Measurements from ENCODE around the gene SP5.
"Not testable (repeated sequence)": the region's sequence is repeated elsewhere in the genome, so short reads cannot be mapped to it uniquely, and the experiment has no call there.

Gene SP5

DNA sequence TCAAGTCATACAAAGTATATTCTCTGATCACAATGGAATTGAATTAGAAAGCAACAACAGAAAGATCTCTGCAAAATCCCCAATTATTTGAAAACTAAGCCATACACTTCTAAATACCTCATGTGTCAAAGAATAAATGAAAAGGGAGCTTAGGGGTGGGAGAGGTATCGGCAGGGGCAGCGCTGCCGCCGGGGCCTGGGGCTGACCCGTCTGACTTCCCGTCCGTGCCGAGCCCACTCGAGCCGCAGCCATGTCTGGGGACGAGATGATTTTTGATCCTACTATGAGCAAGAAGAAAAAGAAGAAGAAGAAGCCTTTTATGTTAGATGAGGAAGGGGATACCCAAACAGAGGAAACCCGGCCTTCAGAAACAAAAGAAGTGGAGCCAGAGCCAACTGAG lies 36.4 kb downstream of the SP5 start:
- H3K9ac ChIP-seq (ENCODE audit: low read length); H3K56ac ChIP-seq (ENCODE audit: low read length); H4K8ac ChIP-seq (ENCODE audit: low read depth, low read length); H2BK15ac ChIP-seq (replicated peaks; ENCODE audit: low read depth); H3K27me3 ChIP-seq (ENCODE audit: insufficient read depth, low read length, poor library complexity); H3K4me2 ChIP-seq (ENCODE audit: low read length); H3K79me1 ChIP-seq (ENCODE audit: low read length); H3K27ac ChIP-seq (ENCODE audit: low read depth, low read length); H2BK120ac ChIP-seq (ENCODE audit: low read depth, low read length); H3K4ac ChIP-seq (ENCODE audit: low read depth, low read length); H2BK5ac ChIP-seq (ENCODE audit: low read length); H3K4me1 ChIP-seq (ENCODE audit: control insufficient read depth, low read depth, low read length); DNase-seq; H3K23ac ChIP-seq (ENCODE audit: low read length); H3K36me3 ChIP-seq (ENCODE audit: control insufficient read depth, insufficient read depth, low read length); H3K4me3 ChIP-seq (ENCODE audit: low read length); H3K79me2 ChIP-seq (ENCODE audit: control insufficient read depth, insufficient read depth, low read length); H2AK5ac ChIP-seq (ENCODE audit: low read length); H3K18ac ChIP-seq (ENCODE audit: low read length); H4K5ac ChIP-seq (ENCODE audit: low read length): not testable (repeated sequence)
- no CpG with 5 or more reads among the region's 12 CpGs for WGBS (ENCODE audit: extremely low coverage, insufficient coverage, low lambda C conversion rate)

DNA sequence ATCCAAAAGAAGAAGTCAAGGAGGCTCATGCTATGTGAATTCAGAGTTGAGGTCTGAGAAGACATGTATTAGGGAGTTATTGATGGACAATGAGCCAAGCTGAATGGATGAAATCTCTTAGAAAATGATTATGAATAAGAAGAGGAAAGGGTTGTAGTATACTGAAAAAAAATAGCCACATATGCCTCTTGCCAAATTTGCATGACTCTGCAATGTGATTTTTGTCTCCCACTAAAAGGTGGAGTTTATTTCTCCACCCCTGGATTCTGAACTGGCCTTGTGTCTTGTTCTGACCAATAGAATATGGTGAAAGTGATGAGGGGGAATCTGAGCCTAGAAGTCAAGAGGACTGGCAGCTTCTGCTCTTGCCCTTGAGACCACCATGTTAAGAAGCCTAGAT lies 46.4 kb downstream of the SP5 start:
- no peak overlapping the region for H2BK5ac ChIP-seq (ENCODE audit: low read length)
- H3K23ac ChIP-seq (ENCODE audit: low read length) = no peak overlapping the region
- no peak overlapping the region for H3K27ac ChIP-seq (ENCODE audit: low read depth, low read length)
- H3K9ac ChIP-seq (ENCODE audit: low read length) = no peak overlapping the region
- peak overlapping the region; percentile 92 for H2BK15ac ChIP-seq (replicated peaks; ENCODE audit: low read depth)
- H3K79me1 ChIP-seq (ENCODE audit: low read length) = no peaks in the 10 kb centered on the region
- no peak overlapping the region for H4K8ac ChIP-seq (ENCODE audit: low read depth, low read length)
- no peak overlapping the region for H3K4me2 ChIP-seq (ENCODE audit: low read length)
- no peak overlapping the region for H3K18ac ChIP-seq (ENCODE audit: low read length)
- peaks cover 7% of the 10 kb centered on the region for H3K4me1 ChIP-seq (ENCODE audit: control insufficient read depth, low read depth, low read length)
- no peak overlapping the region for H4K5ac ChIP-seq (ENCODE audit: low read length)
- H2BK120ac ChIP-seq (ENCODE audit: low read depth, low read length) = no peak overlapping the region
- H3K79me2 ChIP-seq (ENCODE audit: control insufficient read depth, insufficient read depth, low read length) = no peaks in the 10 kb centered on the region
- H3K27me3 ChIP-seq (ENCODE audit: insufficient read depth, low read length, poor library complexity) = no peaks in the 10 kb centered on the region
- H3K56ac ChIP-seq (ENCODE audit: low read length) = no peak overlapping the region
- H2AK5ac ChIP-seq (ENCODE audit: low read length) = peak overlapping the region; percentile 8
- DNase-seq = no peak
- peak overlapping the region; percentile 31 for H3K4ac ChIP-seq (ENCODE audit: low read depth, low read length)
- H3K36me3 ChIP-seq (ENCODE audit: control insufficient read depth, insufficient read depth, low read length) = no peaks in the 10 kb centered on the region
- H3K4me3 ChIP-seq (ENCODE audit: low read length) = no peak overlapping the region

DNA sequence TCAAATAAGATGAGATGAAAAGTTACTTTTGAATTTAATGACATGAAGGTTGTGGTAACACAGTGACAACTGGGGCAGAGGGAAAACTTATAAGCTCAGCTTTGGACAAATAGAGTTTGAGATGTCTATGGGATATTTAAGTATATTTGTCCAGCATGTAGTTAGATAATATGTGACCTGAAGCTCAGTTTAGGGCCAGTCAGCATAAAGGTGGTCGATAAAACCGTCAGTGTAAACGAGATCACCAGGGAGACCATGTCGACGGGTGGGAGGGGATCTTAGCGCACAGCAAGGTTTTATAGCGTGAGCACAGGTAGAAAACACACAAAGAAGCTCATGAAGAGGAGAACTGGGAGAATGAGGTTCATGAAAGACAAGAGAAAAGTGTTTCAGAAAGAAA lies 47.6 kb downstream of the SP5 start:
- no peak overlapping the region for H3K27ac ChIP-seq (ENCODE audit: low read depth, low read length)
- H4K5ac ChIP-seq (ENCODE audit: low read length) = peak overlapping the region; percentile 47
- DNase-seq = no peak
- peak overlapping the region; percentile 36 for H3K18ac ChIP-seq (ENCODE audit: low read length)
- H2BK5ac ChIP-seq (ENCODE audit: low read length) = peak overlapping the region; percentile 86
- peak overlapping the region; percentile 71 for H3K56ac ChIP-seq (ENCODE audit: low read length)
- peak overlapping the region; percentile 39 for H2BK15ac ChIP-seq (replicated peaks; ENCODE audit: low read depth)
- H3K4me1 ChIP-seq (ENCODE audit: control insufficient read depth, low read depth, low read length) = peaks cover 7% of the 10 kb centered on the region
- WGBS (ENCODE audit: extremely low coverage, insufficient coverage, low lambda C conversion rate) = no CpG with 5 or more reads among the region's 7 CpGs
- H3K36me3 ChIP-seq (ENCODE audit: control insufficient read depth, insufficient read depth, low read length) = no peaks in the 10 kb centered on the region
- H3K27me3 ChIP-seq (ENCODE audit: insufficient read depth, low read length, poor library complexity) = no peaks in the 10 kb centered on the region
- no peak overlapping the region for H3K4me2 ChIP-seq (ENCODE audit: low read length)
- H4K8ac ChIP-seq (ENCODE audit: low read depth, low read length) = no peak overlapping the region
- H3K79me1 ChIP-seq (ENCODE audit: low read length) = no peaks in the 10 kb centered on the region
- H2BK120ac ChIP-seq (ENCODE audit: low read depth, low read length) = peak overlapping the region; percentile 47
- H2AK5ac ChIP-seq (ENCODE audit: low read length) = peak overlapping the region; percentile 43
- H3K23ac ChIP-seq (ENCODE audit: low read length) = no peak overlapping the region
- peak overlapping the region; percentile 97 for H3K4ac ChIP-seq (ENCODE audit: low read depth, low read length)
- H3K79me2 ChIP-seq (ENCODE audit: control insufficient read depth, insufficient read depth, low read length) = no peaks in the 10 kb centered on the region
- no peak overlapping the region for H3K9ac ChIP-seq (ENCODE audit: low read length)
- H3K4me3 ChIP-seq (ENCODE audit: low read length) = no peak overlapping the region

DNA sequence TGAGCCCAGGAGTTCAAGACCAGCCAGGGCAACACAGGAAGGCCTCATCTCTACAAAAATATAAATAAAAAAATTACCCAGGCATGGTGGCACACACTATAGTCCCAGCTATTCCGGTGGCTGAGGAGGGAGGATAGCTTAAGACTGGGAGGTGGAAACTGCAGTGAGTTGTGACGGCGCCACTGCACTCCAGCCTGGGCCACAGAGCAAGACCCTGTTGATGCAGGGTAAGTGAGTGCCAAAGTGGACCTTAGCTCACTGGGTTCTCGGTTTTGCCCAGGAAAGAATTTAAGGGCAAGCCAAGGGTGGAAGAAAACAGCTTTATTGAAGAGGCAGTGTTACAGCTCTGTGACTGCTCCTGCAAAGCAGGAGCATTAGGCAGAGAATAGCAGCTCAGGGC lies 48.1 kb downstream of the SP5 start:
- H2AK5ac ChIP-seq (ENCODE audit: low read length) = no peak overlapping the region
- no CpG with 5 or more reads among the region's 4 CpGs for WGBS (ENCODE audit: extremely low coverage, insufficient coverage, low lambda C conversion rate)

DNA sequence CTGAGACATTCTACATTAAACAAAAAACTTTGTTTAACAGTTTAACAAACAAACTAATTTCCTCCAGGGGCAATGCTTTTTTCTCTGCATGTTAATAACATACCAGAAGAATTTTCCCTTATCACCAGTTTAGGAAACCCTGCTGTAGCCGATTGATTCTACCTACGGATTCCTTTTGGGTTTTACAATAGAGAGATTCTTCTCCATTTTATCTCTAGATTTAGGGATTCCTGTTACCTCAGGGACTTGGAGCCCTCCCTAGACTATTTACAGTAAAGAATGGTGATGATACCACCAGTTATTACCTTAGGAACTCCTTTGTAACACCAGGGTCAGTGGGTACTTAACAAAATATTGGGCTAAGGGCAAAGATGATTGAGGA lies 49.7 kb downstream of the SP5 start:
- no peak overlapping the region for H3K4me3 ChIP-seq (ENCODE audit: low read length)
- no CpG with 5 or more reads among the region's 2 CpGs for WGBS (ENCODE audit: extremely low coverage, insufficient coverage, low lambda C conversion rate)
- no peaks in the 10 kb centered on the region for H3K36me3 ChIP-seq (ENCODE audit: control insufficient read depth, insufficient read depth, low read length)
- H3K27me3 ChIP-seq (ENCODE audit: insufficient read depth, low read length, poor library complexity) = no peaks in the 10 kb centered on the region
- peak overlapping the region; percentile 3 for H3K56ac ChIP-seq (ENCODE audit: low read length)
- peak overlapping the region; percentile 89 for H2BK5ac ChIP-seq (ENCODE audit: low read length)
- no peak overlapping the region for H3K4me2 ChIP-seq (ENCODE audit: low read length)
- peak; percentile 92 for DNase-seq
- no peak overlapping the region for H3K4ac ChIP-seq (ENCODE audit: low read depth, low read length)
- peak overlapping the region; percentile 61 for H3K27ac ChIP-seq (ENCODE audit: low read depth, low read length)
- H3K79me1 ChIP-seq (ENCODE audit: low read length) = no peaks in the 10 kb centered on the region
- no peak overlapping the region for H2BK120ac ChIP-seq (ENCODE audit: low read depth, low read length)
- no peak overlapping the region for H4K5ac ChIP-seq (ENCODE audit: low read length)
- H3K9ac ChIP-seq (ENCODE audit: low read length) = peak overlapping the region; percentile 22
- H2AK5ac ChIP-seq (ENCODE audit: low read length) = no peak overlapping the region
- peak overlapping the region; percentile 85 for H3K18ac ChIP-seq (ENCODE audit: low read length)
- no peak overlapping the region for H2BK15ac ChIP-seq (replicated peaks; ENCODE audit: low read depth)
- H4K8ac ChIP-seq (ENCODE audit: low read depth, low read length) = no peak overlapping the region
- H3K79me2 ChIP-seq (ENCODE audit: control insufficient read depth, insufficient read depth, low read length) = no peaks in the 10 kb centered on the region
- peaks cover 8% of the 10 kb centered on the region for H3K4me1 ChIP-seq (ENCODE audit: control insufficient read depth, low read depth, low read length)
- no peak overlapping the region for H3K23ac ChIP-seq (ENCODE audit: low read length)

More for the DNA sequence above, 48.1 kb downstream of the SP5 start:
- no peak overlapping the region for H3K4me3 ChIP-seq (ENCODE audit: low read length)
- H3K27me3 ChIP-seq (ENCODE audit: insufficient read depth, low read length, poor library complexity) = no peaks in the 10 kb centered on the region
- no peak overlapping the region for H3K27ac ChIP-seq (ENCODE audit: low read depth, low read length)
- H3K4ac ChIP-seq (ENCODE audit: low read depth, low read length) = peak overlapping the region; percentile 97
- H4K8ac ChIP-seq (ENCODE audit: low read depth, low read length) = no peak overlapping the region
- H3K36me3 ChIP-seq (ENCODE audit: control insufficient read depth, insufficient read depth, low read length) = no peaks in the 10 kb centered on the region
- peak overlapping the region; percentile 1 for H2BK5ac ChIP-seq (ENCODE audit: low read length)
- DNase-seq = no peak
- H2BK120ac ChIP-seq (ENCODE audit: low read depth, low read length) = peak overlapping the region; percentile 47
- H3K79me2 ChIP-seq (ENCODE audit: control insufficient read depth, insufficient read depth, low read length) = no peaks in the 10 kb centered on the region
- peak overlapping the region; percentile 52 for H3K56ac ChIP-seq (ENCODE audit: low read length)
- peaks cover 7% of the 10 kb centered on the region for H3K4me1 ChIP-seq (ENCODE audit: control insufficient read depth, low read depth, low read length)
- peak overlapping the region; percentile 75 for H2BK15ac ChIP-seq (replicated peaks; ENCODE audit: low read depth)
- no peak overlapping the region for H3K9ac ChIP-seq (ENCODE audit: low read length)
- H3K23ac ChIP-seq (ENCODE audit: low read length) = no peak overlapping the region
- H4K5ac ChIP-seq (ENCODE audit: low read length) = no peak overlapping the region
- peak overlapping the region; percentile 36 for H3K18ac ChIP-seq (ENCODE audit: low read length)
- no peak overlapping the region for H3K4me2 ChIP-seq (ENCODE audit: low read length)
- no peaks in the 10 kb centered on the region for H3K79me1 ChIP-seq (ENCODE audit: low read length)

DNA sequence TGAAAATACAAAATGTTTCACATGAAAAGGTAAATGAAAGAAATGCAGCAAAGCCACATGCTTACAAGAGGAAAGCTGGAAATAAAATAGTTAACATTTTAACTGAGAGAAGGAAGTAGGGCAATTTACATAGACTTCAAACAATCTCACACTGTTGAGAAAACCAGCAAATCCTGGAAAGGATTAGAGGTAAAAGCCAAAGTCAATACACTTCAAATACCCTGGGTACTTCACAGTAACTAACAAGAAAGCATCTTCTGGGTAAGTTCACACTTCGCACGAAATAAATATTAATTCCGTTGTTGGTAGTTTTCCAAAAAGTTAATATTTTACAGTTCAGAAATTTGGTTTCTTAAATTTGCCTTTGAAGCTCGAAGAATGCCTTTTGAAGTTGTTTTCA lies 51.6 kb downstream of the SP5 start:
- peak; percentile 80 for DNase-seq
- WGBS (ENCODE audit: extremely low coverage, insufficient coverage, low lambda C conversion rate) = no CpG with 5 or more reads among the region's 4 CpGs
- no peak overlapping the region for H3K4ac ChIP-seq (ENCODE audit: low read depth, low read length)

More for the DNA sequence above, 51.6 kb downstream of the SP5 start:
- Histone ChIP-seq H4K5ac (ENCODE audit: low read length) (no peak overlapping the region), H2BK5ac (ENCODE audit: low read length) (no peak overlapping the region), H2BK120ac (ENCODE audit: low read depth, low read length) (no peak overlapping the region), H4K8ac (ENCODE audit: low read depth, low read length) (no peak overlapping the region), H3K4me1 (ENCODE audit: control insufficient read depth, low read depth, low read length) (peaks cover 10% of the 10 kb centered on the region), H3K79me1 (ENCODE audit: low read length) (no peaks in the 10 kb centered on the region), H3K4me2 (ENCODE audit: low read length) (no peak overlapping the region), H3K79me2 (ENCODE audit: control insufficient read depth, insufficient read depth, low read length) (peaks cover 1% of the 10 kb centered on the region), H3K27me3 (ENCODE audit: insufficient read depth, low read length, poor library complexity) (no peaks in the 10 kb centered on the region), H2AK5ac (ENCODE audit: low read length) (no peak overlapping the region), H3K36me3 (ENCODE audit: control insufficient read depth, insufficient read depth, low read length) (no peaks in the 10 kb centered on the region), H3K9ac (ENCODE audit: low read length) (no peak overlapping the region), H2BK15ac (replicated peaks; ENCODE audit: low read depth) (no peak overlapping the region), H3K18ac (ENCODE audit: low read length) (no peak overlapping the region), H3K27ac (ENCODE audit: low read depth, low read length) (no peak overlapping the region), H3K4me3 (ENCODE audit: low read length) (no peak overlapping the region), H3K23ac (ENCODE audit: low read length) (no peak overlapping the region), H3K56ac (ENCODE audit: low read length) (no peak overlapping the region)
